Prostate gland (tissue), 2 donors: Measurements from ENCODE around the gene ZFYVE27. TPM values are rescaled to one million over a fixed set of nuclear protein-coding genes. Genes with fewer than 3 reads are reported as not detected.
A peak's percentile ranks its signal among the peaks of the same experiment; 100 is the strongest.

ENCODE experiments used
- DNase-seq: peaks from one replicate; pipeline ENCODE4 v3.0.0-alpha.2; 2019; ENCODE audit warnings: low spot score
- H3K27ac ChIP-seq, 2 donors: fragments of 200-600 bp; sonication (generic); 2 replicates each; pipeline ENCODE4 v1.5.1; 2017 to 2019
- H3K27me3 ChIP-seq: fragments of 200-600 bp; sonication (generic); replicated peaks from 2 replicates; pipeline ENCODE4 v1.5.1; 2019; ENCODE audit not compliant: insufficient read depth
- H3K36me3 ChIP-seq, 2 donors: fragments of 200-600 bp; sonication (generic); 1 replicate in 1 of 2; 2 replicates in 1 of 2; pipeline versions ENCODE4 v1.5.1 to v1.8.1; 2017 to 2019
- H3K4me1 ChIP-seq: fragments of 200-600 bp; sonication (generic); replicated peaks from 2 replicates; pipeline ENCODE4 v1.5.1; 2019
- H3K4me3 ChIP-seq, 2 donors: fragments of 200-600 bp; sonication (generic); 2 replicates each; pipeline ENCODE4 v1.5.1; 2017 to 2019
- H3K9me3 ChIP-seq: fragments of 200-600 bp; sonication (generic); 2 replicates; pipeline ENCODE4 v1.5.1; 2017
- CTCF ChIP-seq, 4 experiments: fragments of 200-600 bp in 2 of 4; fragments of 450-650 bp in 2 of 4; sonication (generic) in 2 of 4; IDR thresholded peaks; 1 replicate in 3 of 4; 2 replicates in 1 of 4; pipeline ENCODE4 v1.5.1; 2016 to 2019; ENCODE audit warnings: antibody characterized with exemption in 4 of 4, mild to moderate bottlenecking in 2 of 4, moderate library complexity in 2 of 4
- POLR2A ChIP-seq: fragments of 450-650 bp; IDR thresholded peaks from one replicate; pipeline ENCODE4 v1.6.1; 2016; ENCODE audit warnings: antibody characterized with exemption, mild to moderate bottlenecking
- POLR2AphosphoS5 ChIP-seq: sonication (generic); formaldehyde crosslinking; IDR thresholded peaks from one replicate; pipeline ENCODE4 v1.6.1; 2017; ENCODE audit warnings: antibody characterized with exemption
- WGBS: methylation state at CpG from one replicate; pipeline ENCODE4 v1.1.5; 2018; 5-methylcytosine and 5-hydroxymethylcytosine counted together
- intact Hi-C: fragments of 100-400 bp; cut with DNase I; formaldehyde crosslinking; loops from one replicate; pipeline ENCODE4 v1.14.2; 2022
- total RNA-seq, 2 donors: library from RNA; depleted of rRNA; stranded (reverse); fragments of >200 nt; gene quantifications; one replicate each; pipeline ENCODE4 v1.1.0, GENCODE V29; 2016

ZFYVE27 gene
- total RNA-seq, 2 donors from 2014 or later, result 15.3 to 41.4 TPM

- WGBS, result 29% methylated on average over 14 of the region's 14 CpGs
- peak overlapping the region; percentile 81 to 82 for H3K4me3 ChIP-seq
- H3K9me3 ChIP-seq, result no peaks in the 10 kb centered on the region
- TF ChIP-seq POLR2AphosphoS5 (no peak), CTCF (IDR thresholded peaks at IDR 0.05) (no peak), POLR2A (no peak)
- H3K27ac ChIP-seq, result peak overlapping the region in 1 of 2 donors; percentile 74
- H3K4me1 ChIP-seq, result no peaks in the 10 kb centered on the region
- H3K27me3 ChIP-seq, result no peaks in the 10 kb centered on the region
- DNase-seq, result no peak
- intact Hi-C loops, result no loop called here
- H3K36me3 ChIP-seq, result no peaks in the 10 kb centered on the region
These were observed 890 bp downstream of the ZFYVE27 start for GRCh38 chr10:97737770-97738265.

- Histone ChIP-seq H3K27ac (no peak overlapping the region), H3K4me3 (no peak overlapping the region), H3K9me3 (no peaks in the 10 kb centered on the region), H3K4me1 (no peaks in the 10 kb centered on the region), H3K36me3 (no peaks in the 10 kb centered on the region), H3K27me3 (no peaks in the 10 kb centered on the region)
- intact Hi-C loops, result no loop called here
- TF ChIP-seq CTCF (IDR thresholded peaks at IDR 0.05), result no peak
- TF ChIP-seq POLR2A, result no peak
- TF ChIP-seq POLR2AphosphoS5, result no peak
- 97% methylated on average over 4 of the region's 4 CpGs for WGBS
- no peak for DNase-seq
These were observed 1.7 kb downstream of the ZFYVE27 start for GRCh38 chr10:97738616-97739015.

GRCh38 chr10:97740613-97741012, 3.7 kb downstream of the ZFYVE27 start:
- intact Hi-C loops, result no loop called here
- no peak for TF ChIP-seq CTCF (IDR thresholded peaks at IDR 0.05)
- no peak for TF ChIP-seq POLR2AphosphoS5
- TF ChIP-seq POLR2A, result no peak
- 92% methylated on average over 2 of the region's 2 CpGs for WGBS
- H3K4me3 ChIP-seq, result no peak overlapping the region
- no peaks in the 10 kb centered on the region for H3K36me3 ChIP-seq
- no peak for DNase-seq
- no peaks in the 10 kb centered on the region for H3K4me1 ChIP-seq
- no peaks in the 10 kb centered on the region for H3K27me3 ChIP-seq
- H3K9me3 ChIP-seq, result no peaks in the 10 kb centered on the region
- H3K27ac ChIP-seq, result no peak overlapping the region

- DNase-seq, result no peak
- H3K27ac ChIP-seq, result no peak overlapping the region
- intact Hi-C loops, result no loop called here
- H3K4me3 ChIP-seq, result no peak overlapping the region
- H3K27me3 ChIP-seq, result no peaks in the 10 kb centered on the region
- H3K9me3 ChIP-seq, result no peaks in the 10 kb centered on the region
- 81% methylated on average over 10 of the region's 10 CpGs for WGBS
- no peaks in the 10 kb centered on the region for H3K4me1 ChIP-seq
- TF ChIP-seq POLR2AphosphoS5 (no peak), CTCF (IDR thresholded peaks at IDR 0.05) (no peak), POLR2A (no peak)
- peaks cover 0 to 4% of the 10 kb centered on the region in 2 donors for H3K36me3 ChIP-seq
These were observed 6.4 kb downstream of the ZFYVE27 start for GRCh38 chr10:97743169-97743943.
